DOHH2 (cell line): ENCODE data around the gene KCNIP4.

Experiments used
- EZH2phosphoT487 ChIP-seq: fragments of 200-600 bp; sonication (generic); IDR thresholded peaks from 2 replicates; pipeline ENCODE4 v1.6.1; 2017; ENCODE audit warnings: borderline replicate concordance, mild to moderate bottlenecking, antibody characterized with exemption, low read length, moderate library complexity, mixed read lengths
- TF ChIP-seq, protein P1 (sequence below): fragments of 200-600 bp; sonication (generic); IDR thresholded peaks from one replicate; pipeline ENCODE4 v1.5.1; 2014; ENCODE audit warnings: antibody characterized with exemption, mild to moderate bottlenecking, low read depth, low read length; ENCODE audit not compliant: poor library complexity, severe bottlenecking

DNA sequence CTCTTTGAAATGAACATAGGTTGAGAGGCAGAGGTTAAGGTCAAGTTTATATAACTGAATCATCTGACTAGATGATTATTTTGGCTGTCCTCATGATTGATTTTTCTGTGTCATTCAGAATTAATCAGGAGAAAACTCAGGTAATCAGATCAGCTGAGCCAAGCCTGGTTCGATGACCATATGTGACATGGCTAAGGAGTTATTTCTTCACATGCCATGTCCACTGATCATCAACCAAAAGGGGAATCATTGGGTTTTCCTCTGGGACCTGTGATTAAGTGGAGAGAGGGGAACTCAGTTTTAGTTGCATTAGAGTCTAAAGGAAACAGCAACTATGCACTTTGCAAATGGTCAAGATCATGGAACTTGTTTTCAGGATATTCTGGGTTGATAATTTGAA is 1268.6 kb downstream of the KCNIP4 start:
- TF ChIP-seq, protein P1, sequence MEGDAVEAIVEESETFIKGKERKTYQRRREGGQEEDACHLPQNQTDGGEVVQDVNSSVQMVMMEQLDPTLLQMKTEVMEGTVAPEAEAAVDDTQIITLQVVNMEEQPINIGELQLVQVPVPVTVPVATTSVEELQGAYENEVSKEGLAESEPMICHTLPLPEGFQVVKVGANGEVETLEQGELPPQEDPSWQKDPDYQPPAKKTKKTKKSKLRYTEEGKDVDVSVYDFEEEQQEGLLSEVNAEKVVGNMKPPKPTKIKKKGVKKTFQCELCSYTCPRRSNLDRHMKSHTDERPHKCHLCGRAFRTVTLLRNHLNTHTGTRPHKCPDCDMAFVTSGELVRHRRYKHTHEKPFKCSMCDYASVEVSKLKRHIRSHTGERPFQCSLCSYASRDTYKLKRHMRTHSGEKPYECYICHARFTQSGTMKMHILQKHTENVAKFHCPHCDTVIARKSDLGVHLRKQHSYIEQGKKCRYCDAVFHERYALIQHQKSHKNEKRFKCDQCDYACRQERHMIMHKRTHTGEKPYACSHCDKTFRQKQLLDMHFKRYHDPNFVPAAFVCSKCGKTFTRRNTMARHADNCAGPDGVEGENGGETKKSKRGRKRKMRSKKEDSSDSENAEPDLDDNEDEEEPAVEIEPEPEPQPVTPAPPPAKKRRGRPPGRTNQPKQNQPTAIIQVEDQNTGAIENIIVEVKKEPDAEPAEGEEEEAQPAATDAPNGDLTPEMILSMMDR, result no peak
- no peak for TF ChIP-seq EZH2phosphoT487
